HG02798 (cell line): ENCODE data around the gene TMEM184A.

Source experiments
- ATAC-seq: cut with Tn5 transposase; IDR thresholded peaks from one replicate; pipeline ENCODE4 v1.9.1; 2021; ENCODE audit warnings: mild to moderate bottlenecking; ENCODE audit not compliant: unreplicated experiment, poor library complexity

The TMEM184A gene

DNA sequence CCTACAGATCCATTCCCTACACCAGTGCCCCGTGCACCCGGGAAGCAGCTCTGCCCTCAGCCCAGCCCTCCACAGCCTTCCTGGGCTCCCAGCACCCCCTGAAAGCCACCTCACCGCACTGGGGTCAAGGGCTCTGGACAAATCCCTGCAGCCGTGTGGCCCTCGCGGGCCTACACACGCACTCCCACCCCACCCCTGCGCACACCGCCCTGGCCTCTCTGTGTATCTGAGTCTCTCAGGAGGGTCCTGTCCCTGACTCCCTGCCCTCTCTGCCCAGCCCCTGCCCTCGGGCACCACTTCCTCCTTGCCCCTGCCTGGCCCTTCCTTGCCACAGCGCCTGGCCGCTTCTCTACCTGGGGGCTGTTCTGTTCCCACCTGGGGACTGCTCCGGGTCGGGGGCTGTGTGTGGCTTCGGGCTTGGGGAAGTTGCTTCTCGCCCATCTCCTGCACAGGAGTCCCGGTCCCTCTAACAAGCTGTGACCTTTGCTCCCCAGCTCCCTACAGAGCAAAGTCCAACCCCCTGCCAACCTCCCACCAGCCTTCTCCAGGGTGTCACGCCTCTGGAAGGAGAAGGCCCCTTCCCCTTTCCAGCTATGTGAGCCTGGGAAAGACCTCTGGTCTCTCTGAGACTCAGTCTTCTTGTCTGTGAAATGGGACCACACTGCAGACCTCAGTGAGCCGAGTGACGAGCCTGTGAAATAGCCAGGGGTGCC lies 1.5 kb downstream of the TMEM184A start:
- no peak for ATAC-seq

- no peak for ATAC-seq
These were observed 2.3 kb downstream of the TMEM184A start for GRCh38 chr7:1553512-1554210.

- ATAC-seq: no peak
These were observed 3.8 kb downstream of the TMEM184A start for GRCh38 chr7:1552200-1552599.

DNA sequence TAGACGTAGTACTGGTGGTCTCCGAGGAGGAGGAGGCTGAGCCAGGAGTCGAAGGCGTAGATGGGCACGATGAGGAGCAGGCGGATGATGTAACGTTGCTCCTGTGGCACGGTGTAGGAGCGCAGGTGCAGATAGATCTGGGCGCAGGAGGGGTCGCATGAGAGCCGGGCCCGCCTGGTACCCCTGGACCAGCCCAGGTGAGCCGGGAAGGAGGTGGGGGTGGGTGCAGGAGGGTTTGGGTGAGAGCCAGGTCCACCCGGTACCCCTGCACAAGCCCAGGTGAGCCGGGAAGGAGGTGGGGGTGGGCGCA lies 5.2 kb downstream of the TMEM184A start:
- no peak for ATAC-seq

DNA sequence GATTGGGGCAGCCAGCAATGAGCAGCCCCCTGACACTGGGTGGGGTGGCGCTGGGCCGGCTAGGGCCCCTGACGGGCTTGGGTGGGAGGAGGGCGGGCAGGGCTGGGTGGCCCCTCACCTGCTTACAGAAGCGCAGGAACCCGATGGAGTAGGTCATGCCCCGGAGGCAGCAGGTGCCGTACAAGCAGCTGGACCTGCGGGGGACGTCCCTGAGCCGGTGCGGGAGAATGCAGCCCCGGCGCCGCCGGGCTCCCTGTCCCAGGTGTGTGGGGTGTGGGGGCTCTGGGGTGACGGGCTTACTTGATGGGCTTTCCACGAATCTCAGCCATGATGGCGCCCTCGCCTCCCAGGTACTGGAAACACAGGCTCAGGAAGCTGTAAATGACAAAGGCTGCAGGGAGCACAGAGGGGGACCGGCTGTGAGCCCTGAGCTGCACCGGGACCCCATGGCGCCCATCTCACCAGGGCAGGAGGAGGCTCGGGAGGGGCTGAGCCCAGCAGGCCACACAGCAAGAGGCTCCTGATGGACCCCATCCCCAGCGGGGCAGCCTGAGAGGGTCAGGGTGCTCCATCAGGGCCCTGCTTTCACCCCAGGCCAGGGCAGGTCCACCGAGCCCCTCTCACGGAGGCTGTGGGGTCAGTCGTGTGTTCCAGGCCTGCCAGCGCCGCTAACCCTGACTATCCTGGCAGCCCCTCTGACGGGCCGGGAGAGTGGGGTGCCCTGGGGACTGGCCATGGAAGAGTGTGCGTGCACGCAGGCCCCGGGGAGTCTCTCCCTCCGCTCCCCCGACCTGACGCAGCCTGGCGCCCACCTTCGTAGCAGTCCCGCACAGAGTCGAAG lies 5.8 kb downstream of the TMEM184A start:
- no peak for ATAC-seq

- ATAC-seq: no peak
These were observed 6.5 kb downstream of the TMEM184A start for GRCh38 chr7:1549357-1550004.

DNA sequence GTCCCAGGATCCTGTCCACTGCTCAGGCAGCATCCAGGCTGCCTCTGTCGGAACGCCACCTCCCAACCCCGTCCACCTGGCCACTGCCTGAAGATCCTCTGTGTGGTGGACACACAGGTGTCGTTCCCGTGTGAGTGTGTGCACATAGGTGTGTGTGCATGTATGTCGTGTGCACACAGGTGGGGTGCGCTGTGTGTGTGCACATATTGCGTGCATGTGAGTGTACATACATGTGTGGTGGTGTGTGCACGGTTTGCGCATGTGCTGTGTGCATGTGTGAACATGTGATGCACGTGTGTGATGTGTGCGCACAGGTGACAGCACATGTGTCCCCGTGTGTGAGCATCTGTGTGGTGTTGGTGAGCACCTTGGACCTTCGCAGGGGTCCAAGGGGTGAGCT lies 7.1 kb downstream of the TMEM184A start:
- no peak for ATAC-seq

GRCh38 chr7:1548438-1548831 lies 7.6 kb downstream of the TMEM184A start:
- ATAC-seq: no peak

- no peak for ATAC-seq
These were observed 8.1 kb downstream of the TMEM184A start for GRCh38 chr7:1547777-1548437.

DNA sequence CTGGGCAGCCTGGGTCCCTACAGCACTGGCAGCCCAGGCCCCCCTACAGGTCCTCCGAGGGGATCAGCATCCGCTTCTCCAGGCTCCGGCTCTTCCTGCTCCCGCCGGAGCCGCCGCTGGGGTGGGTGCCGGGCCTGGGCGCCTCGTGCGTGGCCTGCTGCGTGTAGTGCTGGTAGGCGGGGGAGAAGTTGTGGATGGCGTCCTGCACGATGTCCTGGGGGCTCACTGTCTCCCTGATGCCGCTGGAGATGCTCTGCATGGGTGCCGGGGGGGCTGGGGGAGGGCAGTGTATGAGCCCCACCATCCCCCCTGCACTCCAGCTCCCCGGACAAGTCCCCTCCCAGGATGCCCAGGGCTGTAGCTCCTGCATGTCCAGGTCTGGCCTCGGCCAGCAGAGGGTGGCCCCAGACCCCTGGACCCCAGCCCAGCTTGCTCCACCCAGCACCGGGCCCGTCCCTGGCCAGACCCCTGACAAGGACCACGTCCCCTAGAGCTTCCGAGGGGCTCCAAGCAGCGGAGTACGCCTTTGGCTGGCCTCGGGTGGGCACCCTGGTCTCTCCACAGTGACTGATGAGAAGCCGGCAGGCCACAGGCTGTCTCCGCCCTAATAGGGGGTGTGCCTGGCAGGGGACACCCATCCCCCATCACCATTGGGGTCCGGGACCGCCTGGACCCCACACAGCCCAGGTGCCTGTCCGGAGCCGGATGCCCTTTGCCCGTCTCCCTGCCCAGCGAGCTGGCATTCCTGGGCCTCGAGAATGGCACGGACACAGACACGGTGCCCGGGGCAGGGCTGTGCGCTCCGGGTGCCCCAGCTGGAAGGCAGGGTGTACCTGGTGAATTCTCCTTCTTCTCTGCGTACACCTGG lies 8.9 kb downstream of the TMEM184A start:
- ATAC-seq: no peak

DNA sequence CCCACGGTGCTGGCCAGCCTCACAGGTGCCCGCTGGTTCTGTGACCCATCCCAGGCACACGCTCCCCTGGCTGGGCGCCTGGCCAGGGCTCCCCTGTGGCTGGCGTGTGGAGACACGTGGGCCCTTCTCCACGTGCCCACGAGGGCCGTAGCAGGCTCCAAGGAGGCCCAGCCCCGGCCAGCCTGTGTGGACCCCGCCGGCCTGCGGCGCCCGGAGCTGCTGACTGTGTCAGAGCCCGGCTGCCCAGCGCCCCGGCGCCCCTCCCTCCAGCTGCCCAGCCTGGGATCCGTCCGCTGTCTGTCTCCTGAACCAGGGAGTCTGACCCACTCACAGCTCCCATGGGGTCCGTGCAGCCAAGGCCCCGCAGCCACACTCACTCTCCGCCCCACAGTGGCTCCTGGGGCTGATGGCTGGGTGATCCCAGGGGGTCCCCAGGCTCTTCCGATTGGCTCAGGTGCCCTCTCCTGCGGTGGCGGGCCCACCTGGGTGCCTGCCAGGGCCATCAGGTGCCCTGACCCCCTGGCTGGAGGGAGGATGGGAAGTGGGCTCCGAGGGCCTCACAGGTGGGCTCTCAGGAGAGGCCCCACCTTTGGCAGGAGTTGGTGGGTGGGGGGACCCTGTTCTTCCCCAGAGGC lies 9.6 kb downstream of the TMEM184A start:
- no peak for ATAC-seq

DNA sequence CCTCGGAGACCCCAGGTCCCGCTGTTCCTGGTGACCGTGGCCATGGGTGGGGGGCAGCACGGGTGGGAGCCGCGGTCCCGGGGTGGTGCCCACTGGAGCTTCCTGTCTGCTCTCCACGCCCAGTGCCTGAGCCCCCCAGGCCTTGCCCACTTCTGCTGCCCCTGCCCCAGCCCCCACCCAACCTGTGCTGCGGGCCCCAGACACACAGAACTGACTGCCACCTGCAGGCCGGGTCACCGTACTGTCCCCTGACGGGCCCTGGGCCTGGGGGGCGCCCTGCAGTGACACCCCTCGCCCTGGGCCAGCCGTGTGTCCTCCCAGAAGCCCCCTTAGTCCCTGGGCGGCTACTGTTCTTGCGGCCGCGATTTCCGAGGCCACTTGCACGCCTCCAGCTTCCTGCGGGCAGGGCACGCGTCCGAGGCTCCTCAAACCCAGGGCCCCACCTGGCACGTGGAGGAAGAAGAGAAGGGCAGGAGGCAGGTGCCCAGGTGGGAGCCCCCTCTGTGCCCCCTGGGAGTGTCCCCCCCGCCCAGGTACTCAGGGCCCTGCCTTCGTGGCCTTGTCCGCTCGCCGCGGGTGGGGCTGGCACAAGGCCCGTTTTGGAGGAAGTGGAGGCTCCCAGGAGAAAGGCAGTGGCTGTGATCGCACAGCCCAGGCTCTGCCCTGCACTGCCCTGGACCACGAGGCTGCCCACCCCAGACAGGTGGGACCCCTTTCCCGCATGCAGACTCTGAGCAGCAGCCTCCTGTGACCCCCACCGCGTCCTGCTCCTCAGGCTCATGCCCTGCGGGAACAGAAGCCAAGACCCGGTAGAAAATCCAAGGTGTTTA lies 10.4 kb downstream of the TMEM184A start:
- ATAC-seq: no peak

GRCh38 chr7:1544896-1545416 lies 11.0 kb downstream of the TMEM184A start:
- no peak for ATAC-seq

GRCh38 chr7:1544178-1544895 lies 11.7 kb downstream of the TMEM184A start:
- no peak for ATAC-seq

DNA sequence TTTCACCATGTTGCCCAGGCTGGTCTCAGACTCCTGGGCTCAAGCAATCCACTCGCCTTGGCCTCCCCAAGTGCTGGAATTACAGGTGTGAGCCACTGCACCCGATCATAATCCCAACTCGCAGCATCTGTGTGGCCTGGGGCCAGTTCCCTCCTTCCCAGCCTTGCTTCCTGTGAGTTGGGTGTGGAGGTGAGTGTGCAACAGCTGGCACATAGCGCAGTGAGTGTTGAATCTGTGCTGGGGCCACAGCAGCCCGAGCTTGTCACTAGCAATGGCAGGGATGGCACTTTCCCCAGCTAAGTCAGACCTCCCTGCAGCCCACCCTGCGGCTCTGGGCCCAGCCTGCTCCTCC lies 12.2 kb downstream of the TMEM184A start:
- ATAC-seq: no peak

- ATAC-seq: no peak
These were observed 12.9 kb downstream of the TMEM184A start for GRCh38 chr7:1542841-1543747.
